K562 (cell line): ENCODE results near the gene TEKT2. TPM values are rescaled to one million over a fixed set of nuclear protein-coding genes. Genes with fewer than 3 reads are reported as not detected.

Source experiments
- ATAC-seq: fragments of 200-7000 bp; cut with Tn5 transposase; 3 replicates; pipeline ENCODE4 v1.9.1; 2020; ENCODE audit warnings: moderate library complexity
- BruUV-seq: library from RNA; stranded (reverse); fragments of 400-500 nt; replicated peaks from 2 replicates; lab custom pipeline; 2021; lab: Mats Ljungman, UMichigan
- CTCF ChIA-PET: fragments of 300-600 bp; formaldehyde crosslinking; extraction: SDS; loops from one replicate; lab custom pipeline; 2021; ENCODE audit warnings: low intra/inter-chr PET ratio; lab: Yijun Ruan, JAX
- POLR2A ChIA-PET: fragments of 300-600, 350-650 bp; sonication (Branson Sonifier 250); formaldehyde crosslinking; extraction: SDS; loops from one replicate; lab custom pipeline; 2021; ENCODE audit warnings: antibody characterized with exemption, inconsistent platforms; lab: Yijun Ruan, JAX
- DNase-seq, 4 experiments: peaks; one replicate each; pipeline versions ENCODE4 v3.0.0 to v3.0.0-alpha.2; 2011 to 2018; ENCODE audit warnings: low spot score in 3 of 4, mixed read lengths in 3 of 4; ENCODE audit errors: extremely low read depth in 1 of 4
- FAIRE-seq: peaks from 2 replicates; lab custom pipeline; 2011; peaks lifted over from hg19 to GRCh38; lab: Jason Lieb, UNC
- H2AFZ ChIP-seq: 2 replicates; pipeline ENCODE4 v1.6.0; 2011; ENCODE audit warnings: low read depth, low read length, control low read depth, inconsistent platforms
- H3K27ac ChIP-seq: fragments of 200-600 bp; 3 replicates; pipeline ENCODE4 v1.8.0; 2011; ENCODE audit warnings: low read depth, mild to moderate bottlenecking, control low read depth, inconsistent platforms, low read length, moderate library complexity, mixed read lengths; ENCODE audit errors: extremely low read depth
- H3K27me3 ChIP-seq, 2 experiments: fragments of 300-600 bp in 1 of 2; 2 replicates in 1 of 2; 3 replicates in 1 of 2; pipeline versions ENCODE4 v1.6.0 to v1.8.0; 2011; ENCODE audit warnings: inconsistent platforms in 2 of 2, low read length in 2 of 2, mild to moderate bottlenecking in 1 of 2, mixed read lengths in 1 of 2, moderate library complexity in 1 of 2; ENCODE audit not compliant: control insufficient read depth in 2 of 2, insufficient read depth in 2 of 2
- H3K36me3 ChIP-seq: fragments of 300-600 bp; 3 replicates; pipeline ENCODE4 v1.8.0; 2011; ENCODE audit warnings: mild to moderate bottlenecking, low read length, inconsistent platforms; ENCODE audit not compliant: control insufficient read depth, insufficient read depth
- H3K4me1 ChIP-seq, 2 experiments: fragments of 200-600 bp in 1 of 2; replicated peaks in 1 of 2; 2 replicates in 1 of 2; 3 replicates in 1 of 2; pipeline versions ENCODE4 v1.5.1 to v1.8.0; 2011; ENCODE audit warnings: inconsistent platforms in 2 of 2, low read length in 2 of 2, mild to moderate bottlenecking in 1 of 2, mixed read lengths in 1 of 2, moderate library complexity in 1 of 2; ENCODE audit not compliant: control insufficient read depth in 2 of 2, insufficient read depth in 2 of 2
- H3K4me2 ChIP-seq: 2 replicates; pipeline ENCODE4 v1.6.1; 2011; ENCODE audit warnings: low read length, control low read depth, inconsistent platforms, mixed read lengths; ENCODE audit not compliant: insufficient read depth
- H3K4me3 ChIP-seq: fragments of 200-600 bp; sonication (generic), shearing (Covaris generic); 2 replicates; pipeline ENCODE4 v1.5.1; 2016; ENCODE audit warnings: control low read depth, inconsistent platforms
- H3K79me2 ChIP-seq: fragments of 200-600 bp; 3 replicates; pipeline ENCODE4 v1.8.0; 2011; ENCODE audit warnings: low read length, inconsistent platforms; ENCODE audit not compliant: control insufficient read depth, insufficient read depth
- H3K9ac ChIP-seq, 2 experiments: 2 replicates each; pipeline versions ENCODE4 v1.6.0 to v1.6.1; 2011; ENCODE audit warnings: low read depth in 2 of 2, low read length in 2 of 2, control low read depth in 1 of 2, inconsistent platforms in 1 of 2, mild to moderate bottlenecking in 1 of 2, mixed read lengths in 1 of 2; ENCODE audit not compliant: insufficient read depth in 1 of 2
- H3K9me1 ChIP-seq: one replicate; pipeline ENCODE4 v1.6.0; 2011; ENCODE audit warnings: inconsistent platforms, mild to moderate bottlenecking, low read length, moderate library complexity; ENCODE audit not compliant: control insufficient read depth, insufficient read depth
- H3K9me3 ChIP-seq: replicated peaks from 2 replicates; pipeline ENCODE4 v1.5.1; 2011; ENCODE audit warnings: low read depth, low read length, inconsistent platforms; ENCODE audit not compliant: control insufficient read depth, insufficient read depth
- H4K20me1 ChIP-seq: replicated peaks from 2 replicates; pipeline ENCODE4 v1.6.1; 2011; ENCODE audit warnings: low read length, inconsistent platforms, mixed read lengths; ENCODE audit not compliant: control insufficient read depth, insufficient read depth
- CTCFL ChIP-seq: IDR thresholded peaks from 2 replicates; pipeline ENCODE4 v1.6.1; 2011; ENCODE audit warnings: borderline replicate concordance, low read depth, mild to moderate bottlenecking, moderate library complexity, low read length; ENCODE audit not compliant: insufficient read depth, poor library complexity, severe bottlenecking
- EP400 ChIP-seq: fragments of 450-650 bp; IDR thresholded peaks from 2 replicates; pipeline ENCODE4 v1.6.1; 2017; ENCODE audit warnings: antibody characterized with exemption, mild to moderate bottlenecking, moderate library complexity
- GMEB1 ChIP-seq: fragments of 250-450 bp; sonication (Bioruptor Pico); IDR thresholded peaks from 2 replicates; pipeline ENCODE4 v1.4.0; 2020; ENCODE audit warnings: mild to moderate bottlenecking
- KLF1 ChIP-seq: fragments of 450-650 bp; IDR thresholded peaks from 2 replicates; pipeline ENCODE4 v1.6.1; 2016; ENCODE audit warnings: missing genetic modification characterization, missing compliant biosample characterization
- PTRF ChIP-seq: fragments of 450-650 bp; IDR thresholded peaks from 2 replicates; pipeline ENCODE4 v1.6.1; 2016; ENCODE audit warnings: mild to moderate bottlenecking, missing genetic modification characterization, missing compliant biosample characterization
- RBM17 ChIP-seq: fragments of 200-400 bp; formaldehyde crosslinking; IDR thresholded peaks from 2 replicates; pipeline ENCODE4 v1.6.1; 2017; ENCODE audit warnings: low read depth, mild to moderate bottlenecking, low read length, borderline replicate concordance
- TAL1 ChIP-seq: fragments of 450-650 bp; IDR thresholded peaks from 2 replicates; pipeline ENCODE4 v1.6.1; 2016; ENCODE audit warnings: mild to moderate bottlenecking
- TEAD1 ChIP-seq, 2 experiments: fragments of 450-650 bp in 1 of 2; sonication (generic) in 1 of 2; formaldehyde crosslinking; IDR thresholded peaks; 2 replicates each; pipeline versions ENCODE4 v1.4.0 to v1.8.0; 2020 to 2022; ENCODE audit warnings: mild to moderate bottlenecking in 2 of 2, missing genetic modification reagents in 1 of 2
- YBX1 ChIP-seq: fragments of 450-650 bp; IDR thresholded peaks from 2 replicates; pipeline ENCODE4 v1.7.1; 2016; ENCODE audit warnings: mild to moderate bottlenecking
- ZBTB49 ChIP-seq: sonication (generic); formaldehyde crosslinking; IDR thresholded peaks from 2 replicates; pipeline ENCODE4 v1.8.0; 2022; ENCODE audit warnings: missing genetic modification reagents, mild to moderate bottlenecking, borderline replicate concordance
- ZNF12 ChIP-seq: sonication (generic); formaldehyde crosslinking; IDR thresholded peaks from 2 replicates; pipeline ENCODE4 v1.4.0; 2020; ENCODE audit warnings: mild to moderate bottlenecking, missing genetic modification reagents
- ZNF282 ChIP-seq: sonication (generic); formaldehyde crosslinking; IDR thresholded peaks from 2 replicates; pipeline ENCODE4 v1.8.1; 2023; ENCODE audit warnings: missing genetic modification reagents
- WGBS: fragments of 100-300 bp; shearing (Covaris generic); methylation state at CpG from one replicate; pipeline ENCODE4 v1.1.6; 2016; ENCODE audit warnings: low coverage, mixed read lengths; ENCODE audit not compliant: insufficient coverage; ENCODE audit errors: missing lambda C conversion rate; 5-methylcytosine and 5-hydroxymethylcytosine counted together
- in situ Hi-C: fragments of 300-500 bp; cut with MboI; formaldehyde crosslinking; loops from 4 replicates; pipeline ENCODE4 v1.15.0; 2018; ENCODE audit warnings: inconsistent platforms, mixed read lengths
- intact Hi-C: fragments of 100-400 bp; cut with micrococcal nuclease; formaldehyde crosslinking; loops from 2 replicates; pipeline ENCODE4 v1.14.2; 2022
- polyA plus RNA-seq, 8 experiments: library from polyadenylated mRNA; depleted of rRNA in 4 of 8; stranded (reverse) in 5 of 8; unstranded in 3 of 8; fragments of >200 nt; fragmentation: Nextera tagmentation in 2 of 8; fragmentation: Illumina TruSeq in 1 of 8; extraction: Ambion mirVana in 2 of 8; extraction: Trizol in 1 of 8; gene quantifications; 2 replicates each; pipeline versions ENCODE4 v1.2.1 to v1.2.3, GENCODE V29; 2011 to 2014; ENCODE audit warnings: inconsistent platforms in 1 of 8, missing spikeins in 1 of 8
- total RNA-seq, 7 experiments: library from RNA; depleted of rRNA in 6 of 7; stranded (reverse); fragments of >200 nt in 6 of 7; fragmentation: Illumina TruSeq in 2 of 7; extraction: Trizol in 2 of 7; gene quantifications; 2 replicates each; pipeline versions ENCODE4 v1.2.1 to v1.2.3, GENCODE V29; 2011 to 2021; ENCODE audit warnings: low replicate concordance in 1 of 7

TEKT2 gene
- total and polyA plus RNA-seq, 9 of the 15 experiments (the other 6 are each of a cell fraction or from before 2014, with no cell fraction given), result 0.06 to 0.94 (median 0.30) TPM; not detected in 1

GRCh38 chr1:36053978-36054377, 29.9 kb upstream of the TEKT2 start (continued):
- no peak for TF ChIP-seq GMEB1 (CRISPR knock-in tag)
- no peak for TF ChIP-seq KLF1 (tag)
- no peak for TF ChIP-seq ZNF282 (CRISPR knock-in tag)
- no peak for TF ChIP-seq TAL1
- TF ChIP-seq ZNF12 (CRISPR knock-in tag), result no peak
- TF ChIP-seq TEAD1 (CRISPR knock-in tag; IDR thresholded peaks at IDR 0.05), result no peak

GRCh38 chr1:36055706-36056105, 28.2 kb upstream of the TEKT2 start:
- H3K9me3 ChIP-seq, result no peaks in the 10 kb centered on the region
- in situ Hi-C loops (no loop called here), intact Hi-C loops (no loop called here)
- no peaks in the 10 kb centered on the region for H3K9me1 ChIP-seq
- no peaks in the 10 kb centered on the region for H3K79me2 ChIP-seq
- no peak for DNase-seq
- H3K27me3 ChIP-seq, result no peaks in the 10 kb centered on the region
- H3K4me3 ChIP-seq, result no peak overlapping the region
- no peaks in the 10 kb centered on the region for H4K20me1 ChIP-seq
- ChIA-PET POLR2A (interaction anchor here (1.2 to 2.0 kb wide), 3 partner anchors 9 to 30 kb away, joined by 3 to 9 read pairs (median 6); no protein-coding TSS in a partner anchor), CTCF (no interaction called here)
- no peaks in the 10 kb centered on the region for H3K4me1 ChIP-seq
- no TSS peak for BruUV-seq
- no peak for FAIRE-seq
- TF ChIP-seq EP400 (no peak), CTCFL (no peak), KLF1 (tag) (no peak), YBX1 (no peak), RBM17 (no peak), PTRF (tag) (no peak), ZBTB49 (CRISPR knock-in tag) (no peak)
- peaks cover 12% of the 10 kb centered on the region; the same call in 2 of the 3 replicates for H3K36me3 ChIP-seq
- H2AFZ ChIP-seq, result no peak overlapping the region
- no peak overlapping the region for H3K4me2 ChIP-seq
- H3K27ac ChIP-seq, result no peak overlapping the region
- no peak overlapping the region for H3K9ac ChIP-seq
- ATAC-seq, result no peak
- 90% methylated on average over 5 of the region's 5 CpGs for WGBS
